Measurements from ENCODE around the gene BBS9.
A peak's percentile ranks its signal among the peaks of the same experiment; 100 is the strongest.
"Not testable (repeated sequence)": the region's sequence is repeated elsewhere in the genome, so short reads cannot be mapped to it uniquely, and the experiment has no call there.

The BBS9 gene

GRCh38 chr7:33449847-33450246, 320.5 kb downstream of the BBS9 start:
- no peak for DNase-seq

- DNase-seq: no peak
Observed at GRCh38 chr7:33452805-33453502, 323.6 kb downstream of the BBS9 start.

- no peak for DNase-seq
Observed at GRCh38 chr7:33457039-33457438, 327.7 kb downstream of the BBS9 start.

- DNase-seq: no peak
Observed at GRCh38 chr7:33458581-33458980, 329.2 kb downstream of the BBS9 start.

- peak; percentile 33 for DNase-seq
Observed at GRCh38 chr7:33459340-33459751, 330.0 kb downstream of the BBS9 start.

GRCh38 chr7:33463131-33463530, 333.8 kb downstream of the BBS9 start:
- DNase-seq: no peak

GRCh38 chr7:33466203-33466602, 336.8 kb downstream of the BBS9 start:
- DNase-seq: no peak

- DNase-seq: no peak
Observed at GRCh38 chr7:33471636-33472242, 342.4 kb downstream of the BBS9 start.

- no peak for DNase-seq
Observed at GRCh38 chr7:33472348-33473025, 343.1 kb downstream of the BBS9 start.

- no peak for DNase-seq
Observed at GRCh38 chr7:33477719-33478480, 348.5 kb downstream of the BBS9 start.

GRCh38 chr7:33484476-33484875, 355.1 kb downstream of the BBS9 start:
- not testable (repeated sequence) for DNase-seq

- DNase-seq: no peak
Observed at GRCh38 chr7:33485747-33486493, 356.6 kb downstream of the BBS9 start.

- DNase-seq: no peak
Observed at GRCh38 chr7:33486633-33487032, 357.3 kb downstream of the BBS9 start.

GRCh38 chr7:33487998-33488682, 358.8 kb downstream of the BBS9 start:
- DNase-seq: no peak

GRCh38 chr7:33494474-33494873, 365.1 kb downstream of the BBS9 start:
- no peak for DNase-seq

GRCh38 chr7:33495207-33495606, 365.8 kb downstream of the BBS9 start:
- no peak for DNase-seq

- DNase-seq: no peak
Observed at GRCh38 chr7:33497051-33497450, 367.7 kb downstream of the BBS9 start.

GRCh38 chr7:33500703-33501701, 371.6 kb downstream of the BBS9 start:
- no peak for DNase-seq

GRCh38 chr7:33503014-33503413, 373.6 kb downstream of the BBS9 start:
- no peak for DNase-seq

GRCh38 chr7:33503736-33504135, 374.4 kb downstream of the BBS9 start:
- DNase-seq: no peak

GRCh38 chr7:33504266-33504665, 374.9 kb downstream of the BBS9 start:
- DNase-seq: no peak

Measured in NCI-H82 (cell line).